SU-DHL-6 (cell line): ENCODE results near the gene INPP4A.

Experiments used
- H2AFZ ChIP-seq: fragments of 200-600 bp; sonication (generic); 2 replicates; pipeline ENCODE4 v1.6.1; 2014; ENCODE audit warnings: low read depth, mild to moderate bottlenecking, moderate library complexity, mixed read lengths, antibody characterized with exemption, low read length; ENCODE audit not compliant: severe bottlenecking
- H3F3A ChIP-seq: fragments of 200-600 bp; shearing (Covaris generic); 2 replicates; pipeline ENCODE4 v1.6.0; 2016; ENCODE audit warnings: antibody characterized with exemption, mild to moderate bottlenecking; ENCODE audit not compliant: insufficient read depth
- H3K27ac ChIP-seq: fragments of 200-600 bp; sonication (generic); 2 replicates; pipeline ENCODE4 v1.5.1; 2016; ENCODE audit warnings: low read depth, mild to moderate bottlenecking, low read length, moderate library complexity, mixed read lengths
- H3K27me3 ChIP-seq: fragments of 200-600 bp; sonication (generic), shearing (Covaris generic); 2 replicates; pipeline ENCODE4 v1.6.0; 2014; ENCODE audit warnings: mild to moderate bottlenecking, low read length
- H3K36me3 ChIP-seq: fragments of 200-600 bp; sonication (generic); 2 replicates; pipeline ENCODE4 v1.6.1; 2014; ENCODE audit warnings: mild to moderate bottlenecking, low read length, mixed read lengths
- H3K4me2 ChIP-seq: fragments of 300-600, 200-600 bp; shearing (Covaris generic), sonication (generic); 2 replicates; pipeline ENCODE4 v1.6.0; 2014; ENCODE audit warnings: low read length, low read depth, mild to moderate bottlenecking; ENCODE audit not compliant: poor library complexity, severe bottlenecking
- H3K4me3 ChIP-seq: fragments of 200-600 bp; sonication (generic); 2 replicates; pipeline ENCODE4 v1.5.1; 2014; ENCODE audit warnings: antibody characterized with exemption, low read length, mild to moderate bottlenecking, mixed read lengths; ENCODE audit not compliant: insufficient read depth, poor library complexity, severe bottlenecking
- H3K79me2 ChIP-seq: fragments of 200-600 bp; sonication (generic); 2 replicates; pipeline ENCODE4 v1.6.1; 2014; ENCODE audit warnings: mild to moderate bottlenecking, low read length, moderate library complexity; ENCODE audit not compliant: insufficient read depth
- H3K9ac ChIP-seq: fragments of 200-600 bp; sonication (generic); 2 replicates; pipeline ENCODE4 v1.7.0; 2014; ENCODE audit warnings: mild to moderate bottlenecking, low read length
- H3K9me2 ChIP-seq: fragments of 200-600 bp; sonication (generic); replicated peaks from 2 replicates; pipeline ENCODE4 v1.6.1; 2014; ENCODE audit warnings: low read length; ENCODE audit not compliant: insufficient read depth
- H3K9me3 ChIP-seq: fragments of 200-600 bp; sonication (generic); 2 replicates; pipeline ENCODE4 v1.6.1; 2014; ENCODE audit warnings: low read length, mixed read lengths; ENCODE audit not compliant: insufficient read depth
- H4K20me1 ChIP-seq: fragments of 200-600 bp; sonication (generic); 2 replicates; pipeline ENCODE4 v1.6.1; 2014; ENCODE audit warnings: low read depth, mild to moderate bottlenecking, antibody characterized with exemption, low read length, moderate library complexity, mixed read lengths
- EZH2phosphoT487 ChIP-seq: fragments of 200-600 bp; sonication (generic), shearing (Covaris generic); conservative IDR thresholded peaks from 2 replicates; pipeline ENCODE4 v1.6.1; 2018; ENCODE audit warnings: mild to moderate bottlenecking, antibody characterized with exemption, low read length, moderate library complexity, mixed read lengths
- TF ChIP-seq, protein P1 (sequence below): fragments of 200-600 bp; sonication (generic); IDR thresholded peaks from one replicate; pipeline ENCODE4 v1.5.1; 2017; ENCODE audit warnings: antibody characterized with exemption, mild to moderate bottlenecking, low read length, moderate library complexity; ENCODE audit not compliant: insufficient read depth, poor library complexity, severe bottlenecking

Gene INPP4A

DNA sequence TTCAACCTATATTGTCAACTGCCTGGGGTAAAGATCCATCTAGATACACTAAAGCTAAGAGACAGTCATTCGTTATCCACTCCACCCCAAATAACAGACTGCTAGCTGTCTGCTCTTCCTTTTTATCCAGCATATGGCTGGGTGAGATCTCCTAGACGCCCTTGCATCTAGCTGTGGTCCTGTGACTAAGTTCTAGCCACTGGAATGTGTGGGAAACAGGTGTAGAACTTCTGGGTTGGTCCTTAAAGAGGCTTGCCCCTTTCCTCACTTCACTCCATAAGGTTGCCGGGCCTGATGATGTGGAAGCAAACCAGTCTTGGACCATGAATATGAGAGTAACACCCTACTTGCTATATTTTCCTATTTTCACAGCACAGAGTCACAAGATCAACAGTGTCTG is 160.4 kb downstream of the INPP4A start:
- Histone ChIP-seq H3K9ac (no peak overlapping the region), H3K4me3 (no peak overlapping the region), H3K9me2 (no peaks in the 10 kb centered on the region), H4K20me1 (no peaks in the 10 kb centered on the region), H3K27me3 (no peaks in the 10 kb centered on the region), H3K79me2 (peaks cover 28% of the 10 kb centered on the region), H2AFZ (no peak overlapping the region), H3K9me3 (no peaks in the 10 kb centered on the region), H3F3A (no peaks in the 10 kb centered on the region), H3K36me3 (peaks cover 5% of the 10 kb centered on the region; the same call in 1 of the 2 replicates), H3K4me2 (no peak overlapping the region), H3K27ac (no peak overlapping the region)
- TF ChIP-seq EZH2phosphoT487 = no peak
- TF ChIP-seq, protein P1, sequence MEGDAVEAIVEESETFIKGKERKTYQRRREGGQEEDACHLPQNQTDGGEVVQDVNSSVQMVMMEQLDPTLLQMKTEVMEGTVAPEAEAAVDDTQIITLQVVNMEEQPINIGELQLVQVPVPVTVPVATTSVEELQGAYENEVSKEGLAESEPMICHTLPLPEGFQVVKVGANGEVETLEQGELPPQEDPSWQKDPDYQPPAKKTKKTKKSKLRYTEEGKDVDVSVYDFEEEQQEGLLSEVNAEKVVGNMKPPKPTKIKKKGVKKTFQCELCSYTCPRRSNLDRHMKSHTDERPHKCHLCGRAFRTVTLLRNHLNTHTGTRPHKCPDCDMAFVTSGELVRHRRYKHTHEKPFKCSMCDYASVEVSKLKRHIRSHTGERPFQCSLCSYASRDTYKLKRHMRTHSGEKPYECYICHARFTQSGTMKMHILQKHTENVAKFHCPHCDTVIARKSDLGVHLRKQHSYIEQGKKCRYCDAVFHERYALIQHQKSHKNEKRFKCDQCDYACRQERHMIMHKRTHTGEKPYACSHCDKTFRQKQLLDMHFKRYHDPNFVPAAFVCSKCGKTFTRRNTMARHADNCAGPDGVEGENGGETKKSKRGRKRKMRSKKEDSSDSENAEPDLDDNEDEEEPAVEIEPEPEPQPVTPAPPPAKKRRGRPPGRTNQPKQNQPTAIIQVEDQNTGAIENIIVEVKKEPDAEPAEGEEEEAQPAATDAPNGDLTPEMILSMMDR = no peak

DNA sequence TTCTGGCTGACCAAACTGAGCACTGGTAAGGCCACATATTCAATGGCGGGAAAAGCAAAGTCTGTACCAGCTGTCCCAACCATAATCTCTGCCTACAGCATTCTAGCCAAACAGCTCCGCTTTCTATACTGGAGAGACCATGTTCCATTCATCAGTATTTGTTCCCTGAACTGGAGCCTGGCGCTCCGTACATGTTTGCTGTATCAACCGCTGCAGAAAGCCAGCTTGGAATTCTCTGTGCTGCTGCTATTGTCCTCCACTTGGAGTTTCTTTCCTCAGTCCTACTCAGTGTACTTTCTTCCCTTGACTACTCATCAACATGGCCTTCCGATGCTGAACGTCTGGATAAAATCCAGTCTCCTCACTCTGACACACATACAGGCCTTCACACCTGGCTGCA is 161.8 kb downstream of the INPP4A start:
- Histone ChIP-seq H2AFZ (no peak overlapping the region), H3K9ac (no peak overlapping the region; the same call in 1 of the 2 replicates), H3K27ac (no peak overlapping the region), H3K4me2 (peak overlapping the region; percentile 76), H3F3A (no peaks in the 10 kb centered on the region), H3K9me3 (no peaks in the 10 kb centered on the region), H3K27me3 (no peaks in the 10 kb centered on the region), H3K79me2 (peaks cover 28% of the 10 kb centered on the region), H3K4me3 (no peak overlapping the region), H4K20me1 (no peaks in the 10 kb centered on the region), H3K36me3 (no peaks in the 10 kb centered on the region), H3K9me2 (no peaks in the 10 kb centered on the region)
- TF ChIP-seq EZH2phosphoT487 = no peak
- TF ChIP-seq, protein P1 = no peak

DNA sequence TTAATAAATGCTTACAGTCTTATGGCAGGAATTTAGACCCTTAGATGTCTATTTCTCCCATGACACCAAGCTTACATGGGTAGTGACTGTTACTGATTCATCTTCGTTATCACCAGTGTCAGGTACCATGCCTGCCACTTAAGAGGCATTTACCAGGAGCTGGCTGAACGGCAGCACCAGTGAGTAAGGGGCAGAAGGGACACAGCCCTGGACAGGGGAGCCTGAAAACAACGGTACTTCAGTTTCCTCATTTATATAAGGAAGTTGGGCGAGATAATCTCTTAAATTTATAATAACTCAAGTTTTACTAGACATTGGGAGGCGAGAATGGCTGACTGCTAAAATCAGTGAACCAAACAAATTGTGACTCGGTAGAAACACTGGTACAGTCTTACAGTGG is 162.4 kb downstream of the INPP4A start:
- Histone ChIP-seq H3K27me3 (no peaks in the 10 kb centered on the region), H2AFZ (no peak overlapping the region), H3K36me3 (no peaks in the 10 kb centered on the region), H3K9me2 (no peaks in the 10 kb centered on the region), H3K79me2 (peaks cover 28% of the 10 kb centered on the region), H3K27ac (no peak overlapping the region), H4K20me1 (no peaks in the 10 kb centered on the region), H3K9me3 (no peaks in the 10 kb centered on the region), H3F3A (no peaks in the 10 kb centered on the region), H3K4me2 (peak overlapping the region; percentile 76), H3K4me3 (peak overlapping the region; percentile 87), H3K9ac (peak overlapping the region; percentile 94)
- TF ChIP-seq, protein P1 = no peak
- TF ChIP-seq EZH2phosphoT487 = no peak

DNA sequence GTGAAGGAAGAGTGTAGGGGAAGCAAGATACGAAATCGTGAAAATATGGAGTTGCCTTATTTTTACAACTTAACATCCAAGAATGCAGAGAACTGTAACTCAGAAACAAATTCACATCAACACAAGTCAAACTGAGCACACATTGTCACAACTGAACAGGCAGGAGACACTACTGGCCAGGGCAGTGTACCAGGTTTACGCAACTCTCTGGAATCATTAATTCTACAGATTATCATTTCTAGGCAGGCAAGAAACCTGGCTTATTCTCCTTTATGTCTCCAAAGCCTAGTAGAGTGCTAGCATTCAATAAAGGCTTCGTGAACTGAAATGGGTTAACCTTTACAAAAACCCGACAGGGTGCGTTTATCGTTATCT is 163.1 kb downstream of the INPP4A start:
- H3K4me3 ChIP-seq = peak overlapping the region; percentile 87
- peak overlapping the region; percentile 76 for H3K4me2 ChIP-seq
- H3K27me3 ChIP-seq = no peaks in the 10 kb centered on the region
- H3K9me2 ChIP-seq = no peaks in the 10 kb centered on the region
- peaks cover 28% of the 10 kb centered on the region for H3K79me2 ChIP-seq
- no peaks in the 10 kb centered on the region for H3F3A ChIP-seq
- peaks cover 2% of the 10 kb centered on the region; the same call in 1 of the 2 replicates for H3K36me3 ChIP-seq
- H4K20me1 ChIP-seq = no peaks in the 10 kb centered on the region
- no peak for TF ChIP-seq EZH2phosphoT487
- TF ChIP-seq, protein P1 = no peak
- peak overlapping the region; percentile 94 for H3K9ac ChIP-seq
- H3K27ac ChIP-seq = peak overlapping the region; percentile 61
- H2AFZ ChIP-seq = peak overlapping the region; percentile 91
- H3K9me3 ChIP-seq = no peaks in the 10 kb centered on the region
